Activated CD8-positive, alpha-beta T cell treated with anti-CD3 and anti-CD28 coated beads for 36 hours (primary cell): Measurements from ENCODE around the gene OR6J1. TPM values are rescaled to one million over a fixed set of nuclear protein-coding genes. Genes with fewer than 3 reads are reported as not detected.

Experiments used
- ATAC-seq: fragments of 200-7000 bp; cut with Tn5 transposase; one replicate; pipeline ENCODE4 v1.10.0; 2021; ENCODE audit warnings: mild to moderate bottlenecking, moderate library complexity
- CTCF ChIA-PET: fragments of 350-600 bp; sonication (Branson Sonifier 250); formaldehyde crosslinking; loops from one replicate; lab custom pipeline; 2021; ENCODE audit warnings: antibody characterized with exemption; lab: Charles Lee
- POLR2A ChIA-PET: fragments of 350-600 bp; sonication (Branson Sonifier 250); formaldehyde crosslinking; loops from one replicate; lab custom pipeline; 2021; ENCODE audit warnings: antibody characterized with exemption; lab: Charles Lee
- DNase-seq: peaks from one replicate; pipeline ENCODE4 v3.0.0-alpha.2; 2020
- H3K27ac Mint-ChIP-seq: one replicate; pipeline ENCODE4 v1.8.0; 2021; ENCODE audit warnings: mild to moderate bottlenecking, mixed read lengths
- H3K27me3 Mint-ChIP-seq: one replicate; pipeline ENCODE4 v1.8.0; 2021; ENCODE audit warnings: mixed read lengths
- H3K36me3 Mint-ChIP-seq: one replicate; pipeline ENCODE4 v1.8.0; 2021; ENCODE audit warnings: low read depth, mixed read lengths
- H3K4me1 Mint-ChIP-seq: one replicate; pipeline ENCODE4 v1.8.0; 2021; ENCODE audit warnings: low read depth, mixed read lengths
- H3K4me3 Mint-ChIP-seq: one replicate; pipeline ENCODE4 v1.8.0; 2021; ENCODE audit warnings: mild to moderate bottlenecking, moderate library complexity, mixed read lengths
- H3K9me3 Mint-ChIP-seq: one replicate; pipeline ENCODE4 v1.8.0; 2021; ENCODE audit warnings: mixed read lengths
- intact Hi-C: fragments of 100-400 bp; cut with micrococcal nuclease; formaldehyde crosslinking; loops from one replicate; pipeline ENCODE4 v1.10.0; 2022
- total RNA-seq, 2 experiments: library from RNA; stranded (reverse); gene quantifications; one replicate each; pipeline ENCODE4 v1.2.3, GENCODE V29; 2021
- TF ChIP-seq, protein P1 (sequence below): fragments of 200-600 bp; IDR thresholded peaks from one replicate; pipeline ENCODE4 v1.8.0; 2022; ENCODE audit warnings: antibody characterized with exemption, mild to moderate bottlenecking

The OR6J1 gene
- total RNA-seq, 2 experiments from 2014 or later: not detected

DNA sequence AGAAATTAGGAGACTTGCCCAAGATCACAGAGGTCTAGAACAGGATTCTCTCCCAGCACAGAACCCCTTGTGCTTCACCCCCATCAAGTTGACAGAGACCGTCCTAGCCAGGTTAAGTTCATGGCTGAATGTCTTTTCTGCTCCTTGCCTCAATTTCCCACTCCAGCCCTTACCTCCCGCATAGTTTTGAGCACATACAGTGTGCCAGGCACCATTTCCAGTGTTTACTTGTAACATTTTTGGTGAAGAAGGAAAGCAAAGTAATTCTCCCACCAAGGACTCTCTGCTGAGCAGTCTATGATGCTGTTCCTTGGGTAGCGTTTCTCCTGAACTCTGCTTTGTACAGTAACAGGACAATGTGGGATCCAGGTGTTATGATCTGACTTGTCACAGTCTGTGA is 44.8 kb downstream of the OR6J1 start:
- ATAC-seq (no peak), DNase-seq (no peak)
- ChIA-PET POLR2A (interaction anchor here (0.7 to 3.5 kb wide), 4 partner anchors 10 to 167 kb away, joined by 3 to 26 read pairs (median 5); partner anchors contain the start of genes DAD1 and OXA1L), CTCF (interaction anchor here (1.0 to 5.3 kb wide), 9 partner anchors 10 to 254 kb away, joined by 3 to 52 read pairs (median 4); partner anchors contain the start of gene DAD1)
- Mint-ChIP-seq H3K36me3 (peaks cover 18% of the 10 kb centered on the region), H3K4me1 (peaks cover 26% of the 10 kb centered on the region), H3K4me3 (peak overlapping the region; percentile 92), H3K27ac (peak overlapping the region; percentile 82), H3K9me3 (no peaks in the 10 kb centered on the region), H3K27me3 (no peaks in the 10 kb centered on the region)
- TF ChIP-seq, protein P1, sequence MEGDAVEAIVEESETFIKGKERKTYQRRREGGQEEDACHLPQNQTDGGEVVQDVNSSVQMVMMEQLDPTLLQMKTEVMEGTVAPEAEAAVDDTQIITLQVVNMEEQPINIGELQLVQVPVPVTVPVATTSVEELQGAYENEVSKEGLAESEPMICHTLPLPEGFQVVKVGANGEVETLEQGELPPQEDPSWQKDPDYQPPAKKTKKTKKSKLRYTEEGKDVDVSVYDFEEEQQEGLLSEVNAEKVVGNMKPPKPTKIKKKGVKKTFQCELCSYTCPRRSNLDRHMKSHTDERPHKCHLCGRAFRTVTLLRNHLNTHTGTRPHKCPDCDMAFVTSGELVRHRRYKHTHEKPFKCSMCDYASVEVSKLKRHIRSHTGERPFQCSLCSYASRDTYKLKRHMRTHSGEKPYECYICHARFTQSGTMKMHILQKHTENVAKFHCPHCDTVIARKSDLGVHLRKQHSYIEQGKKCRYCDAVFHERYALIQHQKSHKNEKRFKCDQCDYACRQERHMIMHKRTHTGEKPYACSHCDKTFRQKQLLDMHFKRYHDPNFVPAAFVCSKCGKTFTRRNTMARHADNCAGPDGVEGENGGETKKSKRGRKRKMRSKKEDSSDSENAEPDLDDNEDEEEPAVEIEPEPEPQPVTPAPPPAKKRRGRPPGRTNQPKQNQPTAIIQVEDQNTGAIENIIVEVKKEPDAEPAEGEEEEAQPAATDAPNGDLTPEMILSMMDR: no peak
- intact Hi-C loops: no loop called here

- H3K36me3 Mint-ChIP-seq: peaks cover 16% of the 10 kb centered on the region
- DNase-seq (peak; percentile 60), ATAC-seq (peak; percentile 67)
- CTCF ChIA-PET: interaction anchor here (1.0 to 5.3 kb wide), 8 partner anchors 10 to 254 kb away, joined by 3 to 52 read pairs (median 4); partner anchors contain the start of gene DAD1
- peak overlapping the region; percentile 92 for H3K4me3 Mint-ChIP-seq
- H3K27ac Mint-ChIP-seq: peak overlapping the region; percentile 82
- H3K27me3 Mint-ChIP-seq: no peaks in the 10 kb centered on the region
- TF ChIP-seq, protein P1: no peak
- intact Hi-C loops: no loop called here
- POLR2A ChIA-PET: interaction anchor here (0.7 to 3.5 kb wide), 4 partner anchors 10 to 167 kb away, joined by 3 to 26 read pairs (median 5); partner anchors contain the start of genes DAD1 and OXA1L
- H3K4me1 Mint-ChIP-seq: peaks cover 26% of the 10 kb centered on the region
- no peaks in the 10 kb centered on the region for H3K9me3 Mint-ChIP-seq
These were observed 45.3 kb downstream of the OR6J1 start for GRCh38 chr14:22598896-22599244.

DNA sequence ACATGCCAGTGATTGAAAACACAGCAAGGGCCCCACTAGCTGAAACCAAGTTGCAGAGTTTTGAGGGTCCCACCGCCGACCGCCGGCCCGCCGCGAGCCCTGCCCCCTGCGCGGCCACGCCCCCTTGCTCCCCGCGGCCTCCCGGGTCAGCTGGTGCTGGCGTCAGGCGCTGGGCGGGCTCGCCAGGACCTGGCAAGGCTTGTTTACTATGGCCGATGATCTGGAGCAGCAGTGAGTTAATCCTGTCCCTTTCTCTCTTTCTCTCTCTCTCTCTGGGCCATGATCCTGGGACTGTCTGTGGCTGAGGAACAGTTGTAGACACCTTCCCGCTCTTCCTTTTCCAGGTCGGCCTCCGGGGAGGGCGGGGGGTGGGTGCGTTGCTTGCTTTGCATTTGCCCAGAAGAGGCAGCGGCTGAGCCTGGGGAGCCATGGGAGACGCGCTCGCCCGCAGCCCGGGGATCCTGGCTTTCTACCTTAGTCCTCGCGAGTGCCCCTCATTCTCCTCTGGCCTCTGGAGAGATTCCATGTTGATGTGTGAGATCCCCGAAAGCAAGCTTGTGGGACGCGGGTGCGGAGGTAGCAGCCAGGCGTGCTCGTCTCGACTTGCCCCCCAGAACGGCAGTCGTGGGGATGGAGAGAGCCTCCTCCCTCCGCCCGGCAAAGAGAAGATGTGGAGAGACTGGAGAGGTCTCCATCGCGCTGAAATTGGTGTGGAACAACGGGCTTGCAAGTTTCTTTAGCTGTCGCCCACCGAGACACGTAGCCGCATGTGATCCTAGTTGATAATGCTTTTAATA is 45.9 kb downstream of the OR6J1 start, which contains the start of gene ABHD4:
TSS of gene ABHD4 (plus strand) at position 202 of the 797 bp plus-strand sequence. CDS start at position 209, 7 bp downstream.
- ChIA-PET POLR2A (interaction anchor here (1.2 to 3.5 kb wide), 3 partner anchors 9 to 168 kb away, joined by 5 to 26 read pairs (median 5); partner anchors contain the start of genes DAD1 and OXA1L), CTCF (interaction anchor here (0.8 to 5.3 kb wide), 12 partner anchors 9 to 255 kb away, joined by 3 to 52 read pairs (median 4); partner anchors contain the start of gene DAD1)
- intact Hi-C loops: no loop called here
- Mint-ChIP-seq H3K4me3 (peak within 1 kb of the TSS; percentile 92), H3K4me1 (peaks cover 26% of the 10 kb centered on the region), H3K9me3 (no peaks in the 10 kb centered on the region), H3K36me3 (peaks cover 14% of the 10 kb centered on the region), H3K27me3 (no peaks in the 10 kb centered on the region), H3K27ac (peak within 1 kb of the TSS; percentile 82)
- peak; percentile 89 for ATAC-seq
- TF ChIP-seq, protein P1: no peak
- peak; percentile 76 for DNase-seq

- POLR2A ChIA-PET: interaction anchor here (3.5 kb wide), 1 partner anchor 9 kb away, joined by 26 read pairs; the partner anchor contains the start of gene DAD1
- no peak for DNase-seq
- CTCF ChIA-PET: interaction anchor here (0.8 to 5.3 kb wide), 7 partner anchors 9 to 255 kb away, joined by 3 to 52 read pairs (median 6); partner anchors contain the start of gene DAD1
- intact Hi-C loops: no loop called here
- Mint-ChIP-seq H3K4me1 (peaks cover 26% of the 10 kb centered on the region), H3K9me3 (no peaks in the 10 kb centered on the region), H3K36me3 (peaks cover 9% of the 10 kb centered on the region), H3K4me3 (peak overlapping the region; percentile 92), H3K27me3 (no peaks in the 10 kb centered on the region), H3K27ac (peak overlapping the region; percentile 50)
- TF ChIP-seq, protein P1: no peak
- ATAC-seq: no peak
These were observed 46.4 kb downstream of the OR6J1 start for GRCh38 chr14:22597771-22598098.
